ENCODE measurements around the gene GGT5.

GGT5 gene

GRCh38 chr22:24200619-24201212 is 44.2 kb downstream of the GGT5 start:
- TF ChIP-seq TAF1 (IDR thresholded peaks at IDR 0.05; ENCODE audit: borderline replicate concordance, insufficient read depth, low read length) = no peak
- no peak for TF ChIP-seq FOXP2 (optimal IDR thresholded peaks at IDR 0.05; ENCODE audit: borderline replicate concordance, extremely low read depth, extremely low read length, insufficient read depth)
- no peak for TF ChIP-seq POLR2AphosphoS5 (IDR thresholded peaks at IDR 0.05; ENCODE audit: low read depth, low read length)
- TF ChIP-seq, protein P1, sequence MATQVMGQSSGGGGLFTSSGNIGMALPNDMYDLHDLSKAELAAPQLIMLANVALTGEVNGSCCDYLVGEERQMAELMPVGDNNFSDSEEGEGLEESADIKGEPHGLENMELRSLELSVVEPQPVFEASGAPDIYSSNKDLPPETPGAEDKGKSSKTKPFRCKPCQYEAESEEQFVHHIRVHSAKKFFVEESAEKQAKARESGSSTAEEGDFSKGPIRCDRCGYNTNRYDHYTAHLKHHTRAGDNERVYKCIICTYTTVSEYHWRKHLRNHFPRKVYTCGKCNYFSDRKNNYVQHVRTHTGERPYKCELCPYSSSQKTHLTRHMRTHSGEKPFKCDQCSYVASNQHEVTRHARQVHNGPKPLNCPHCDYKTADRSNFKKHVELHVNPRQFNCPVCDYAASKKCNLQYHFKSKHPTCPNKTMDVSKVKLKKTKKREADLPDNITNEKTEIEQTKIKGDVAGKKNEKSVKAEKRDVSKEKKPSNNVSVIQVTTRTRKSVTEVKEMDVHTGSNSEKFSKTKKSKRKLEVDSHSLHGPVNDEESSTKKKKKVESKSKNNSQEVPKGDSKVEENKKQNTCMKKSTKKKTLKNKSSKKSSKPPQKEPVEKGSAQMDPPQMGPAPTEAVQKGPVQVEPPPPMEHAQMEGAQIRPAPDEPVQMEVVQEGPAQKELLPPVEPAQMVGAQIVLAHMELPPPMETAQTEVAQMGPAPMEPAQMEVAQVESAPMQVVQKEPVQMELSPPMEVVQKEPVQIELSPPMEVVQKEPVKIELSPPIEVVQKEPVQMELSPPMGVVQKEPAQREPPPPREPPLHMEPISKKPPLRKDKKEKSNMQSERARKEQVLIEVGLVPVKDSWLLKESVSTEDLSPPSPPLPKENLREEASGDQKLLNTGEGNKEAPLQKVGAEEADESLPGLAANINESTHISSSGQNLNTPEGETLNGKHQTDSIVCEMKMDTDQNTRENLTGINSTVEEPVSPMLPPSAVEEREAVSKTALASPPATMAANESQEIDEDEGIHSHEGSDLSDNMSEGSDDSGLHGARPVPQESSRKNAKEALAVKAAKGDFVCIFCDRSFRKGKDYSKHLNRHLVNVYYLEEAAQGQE (IDR thresholded peaks at IDR 0.05; ENCODE audit: insufficient read depth in 1 of 2, low read depth in 2 of 2, low read length in 2 of 2) = no peak
- TF ChIP-seq SIN3A (IDR thresholded peaks at IDR 0.05; ENCODE audit: borderline replicate concordance, insufficient read depth, low read length) = no peak

- TF ChIP-seq FOXP2 (optimal IDR thresholded peaks at IDR 0.05; ENCODE audit: borderline replicate concordance, extremely low read depth, extremely low read length, insufficient read depth) = no peak
- TF ChIP-seq, protein P1 (IDR thresholded peaks at IDR 0.05; ENCODE audit: insufficient read depth in 1 of 2, low read depth in 2 of 2, low read length in 2 of 2) = no peak
- no peak for TF ChIP-seq POLR2AphosphoS5 (IDR thresholded peaks at IDR 0.05; ENCODE audit: low read depth, low read length)
- no peak for TF ChIP-seq TAF1 (IDR thresholded peaks at IDR 0.05; ENCODE audit: borderline replicate concordance, insufficient read depth, low read length)
- TF ChIP-seq SIN3A (IDR thresholded peaks at IDR 0.05; ENCODE audit: borderline replicate concordance, insufficient read depth, low read length) = no peak
Measured at GRCh38 chr22:24198682-24199052, 46.2 kb downstream of the GGT5 start.

- no peak for TF ChIP-seq POLR2AphosphoS5 (IDR thresholded peaks at IDR 0.05; ENCODE audit: low read depth, low read length)
- no peak for TF ChIP-seq SIN3A (IDR thresholded peaks at IDR 0.05; ENCODE audit: borderline replicate concordance, insufficient read depth, low read length)
- TF ChIP-seq FOXP2 (optimal IDR thresholded peaks at IDR 0.05; ENCODE audit: borderline replicate concordance, extremely low read depth, extremely low read length, insufficient read depth) = no peak
- no peak for TF ChIP-seq TAF1 (IDR thresholded peaks at IDR 0.05; ENCODE audit: borderline replicate concordance, insufficient read depth, low read length)
- TF ChIP-seq, protein P1 (IDR thresholded peaks at IDR 0.05; ENCODE audit: insufficient read depth in 1 of 2, low read depth in 2 of 2, low read length in 2 of 2) = no peak
Measured at GRCh38 chr22:24191893-24192292, 53.0 kb downstream of the GGT5 start.

GRCh38 chr22:24191381-24191841 is 53.5 kb downstream of the GGT5 start:
- TF ChIP-seq POLR2AphosphoS5 (IDR thresholded peaks at IDR 0.05; ENCODE audit: low read depth, low read length) = no peak
- TF ChIP-seq TAF1 (IDR thresholded peaks at IDR 0.05; ENCODE audit: borderline replicate concordance, insufficient read depth, low read length) = no peak

DNA sequence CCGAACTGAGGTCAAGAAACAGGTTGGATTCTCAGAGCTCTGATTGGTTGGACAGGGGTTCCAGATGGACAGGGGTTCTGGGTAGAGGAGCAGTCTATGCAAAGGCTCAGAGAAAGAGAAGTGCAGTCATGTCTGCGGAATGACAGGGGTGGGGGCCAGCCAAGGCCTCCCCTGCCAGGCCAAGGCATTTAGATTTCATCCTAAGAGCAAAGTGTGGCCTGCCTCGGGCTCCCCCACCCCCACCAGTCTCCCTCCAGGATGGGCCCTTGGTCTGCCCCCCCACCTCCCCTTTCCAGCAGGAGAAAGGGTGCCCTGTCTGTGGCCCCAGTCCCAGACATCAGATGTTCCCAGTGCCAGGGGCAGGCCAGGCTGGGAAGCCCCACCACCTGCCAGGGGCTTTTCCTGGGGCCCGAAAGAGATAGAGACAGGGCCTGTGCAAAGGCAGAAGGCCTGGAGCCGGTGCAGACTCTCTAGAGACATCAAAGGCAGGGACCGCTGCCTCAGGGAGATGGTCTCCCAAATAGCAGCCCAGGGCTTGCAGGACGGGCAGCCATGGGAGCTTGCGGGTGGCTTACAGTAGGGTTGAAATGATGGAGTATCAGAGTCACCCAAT is 54.2 kb downstream of the GGT5 start:
- TF ChIP-seq FOXP2 (optimal IDR thresholded peaks at IDR 0.05; ENCODE audit: borderline replicate concordance, extremely low read depth, extremely low read length, insufficient read depth) (no peak), TAF1 (IDR thresholded peaks at IDR 0.05; ENCODE audit: borderline replicate concordance, insufficient read depth, low read length) (no peak), POLR2AphosphoS5 (IDR thresholded peaks at IDR 0.05; ENCODE audit: low read depth, low read length) (no peak), SIN3A (IDR thresholded peaks at IDR 0.05; ENCODE audit: borderline replicate concordance, insufficient read depth, low read length) (no peak)
- TF ChIP-seq, protein P1 (IDR thresholded peaks at IDR 0.05; ENCODE audit: insufficient read depth in 1 of 2, low read depth in 2 of 2, low read length in 2 of 2) = no peak
